ENCODE results near the gene MEI1. TPM values are rescaled to one million over a fixed set of nuclear protein-coding genes. Genes with fewer than 3 reads are reported as not detected.
A peak's percentile ranks its signal among the peaks of the same experiment; 100 is the strongest.

MEI1 gene
- total and polyA plus RNA-seq, 9 of the 15 experiments (the other 6 are each of a cell fraction or from before 2014, with no cell fraction given), result 0.08 to 0.68 (median 0.18) TPM; not detected in 2

GRCh38 chr22:41664490-41664889 is 34.8 kb upstream of the MEI1 start:
- Histone ChIP-seq H3K36me3 (ENCODE audit: control insufficient read depth, insufficient read depth, low read length) (peaks cover 61% of the 10 kb centered on the region), H3K79me2 (ENCODE audit: control insufficient read depth, insufficient read depth, low read length) (0 out of 3 replicates have a peak, but pooled peaks cover 3% of the 10 kb centered on the region), H3K4me1 (replicated peaks in 1 of 2; ENCODE audit: control insufficient read depth in 2 of 2, insufficient read depth in 2 of 2, low read length in 2 of 2) (peaks cover 6 to 14% of the 10 kb centered on the region in 2 experiments; a peak in 3 of 5 replicates), H3K9me1 (ENCODE audit: control insufficient read depth, insufficient read depth, low read length) (no peaks in the 10 kb centered on the region), H3K27me3 (ENCODE audit: control insufficient read depth in 2 of 2, insufficient read depth in 2 of 2, low read length in 2 of 2) (no peaks in the 10 kb centered on the region), H3K9ac (ENCODE audit: insufficient read depth in 1 of 2, low read depth in 2 of 2, low read length in 2 of 2) (no peak overlapping the region), H3K9me3 (replicated peaks; ENCODE audit: control insufficient read depth, insufficient read depth, low read depth, low read length) (no peaks in the 10 kb centered on the region), H3K27ac (ENCODE audit: extremely low read depth, low read depth, low read length) (no peak overlapping the region), H4K20me1 (replicated peaks; ENCODE audit: control insufficient read depth, insufficient read depth, low read length) (no peaks in the 10 kb centered on the region), H3K4me2 (ENCODE audit: insufficient read depth, low read length) (no peak overlapping the region), H2AFZ (ENCODE audit: low read depth, low read length) (no peak overlapping the region), H3K4me3 (no peak overlapping the region)
- TF ChIP-seq SP2 (IDR thresholded peaks at IDR 0.05; ENCODE audit: extremely low read depth, low read depth, low read length, poor library complexity, severe bottlenecking), result no peak
- no peak for TF ChIP-seq ZNF263 (CRISPR knock-in tag; IDR thresholded peaks at IDR 0.05; ENCODE audit: borderline replicate concordance)
- TF ChIP-seq SRSF7 (optimal IDR thresholded peaks at IDR 0.05; ENCODE audit: low read depth, low read length), result no peak
- TF ChIP-seq POLR2A (conservative IDR thresholded peaks at IDR 0.05), result 0 out of 2 replicates have a peak, but pooled peaks have one; percentile 35
- TF ChIP-seq ZNF384 (IDR thresholded peaks at IDR 0.05; ENCODE audit: low read depth, low read length), result no peak
- 0 out of 2 replicates have a peak, but pooled peaks have one; percentile 57 for TF ChIP-seq POLR2AphosphoS5 (IDR thresholded peaks at IDR 0.05; ENCODE audit: control insufficient read depth, insufficient read depth, low read depth, low read length)
- TF ChIP-seq, protein P1, sequence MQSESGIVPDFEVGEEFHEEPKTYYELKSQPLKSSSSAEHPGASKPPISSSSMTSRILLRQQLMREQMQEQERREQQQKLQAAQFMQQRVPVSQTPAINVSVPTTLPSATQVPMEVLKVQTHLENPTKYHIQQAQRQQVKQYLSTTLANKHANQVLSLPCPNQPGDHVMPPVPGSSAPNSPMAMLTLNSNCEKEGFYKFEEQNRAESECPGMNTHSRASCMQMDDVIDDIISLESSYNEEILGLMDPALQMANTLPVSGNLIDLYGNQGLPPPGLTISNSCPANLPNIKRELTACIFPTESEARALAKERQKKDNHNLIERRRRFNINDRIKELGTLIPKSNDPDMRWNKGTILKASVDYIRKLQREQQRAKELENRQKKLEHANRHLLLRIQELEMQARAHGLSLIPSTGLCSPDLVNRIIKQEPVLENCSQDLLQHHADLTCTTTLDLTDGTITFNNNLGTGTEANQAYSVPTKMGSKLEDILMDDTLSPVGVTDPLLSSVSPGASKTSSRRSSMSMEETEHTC (IDR thresholded peaks at IDR 0.05), result no peak
- POLR2A ChIA-PET, result interaction anchor here (1.6 kb wide), 1 partner anchor 10 kb away, joined by 4 read pairs; no protein-coding TSS in a partner anchor
- CTCF ChIA-PET (ENCODE audit: low intra/inter-chr PET ratio), result no interaction called here
- intact Hi-C loops (cut with micrococcal nuclease), result no loop called here
- in situ Hi-C loops (cut with MboI), result no loop called here
- DNase-seq (ENCODE audit: extremely low read depth in 1 of 4, low spot score in 3 of 4) (no peak), ATAC-seq (no peak), FAIRE-seq (no peak)
- BruUV-seq (replicated peaks), result no TSS peak

Data from K562 (cell line).